ENCODE results near the gene MS4A4A.

DNA sequence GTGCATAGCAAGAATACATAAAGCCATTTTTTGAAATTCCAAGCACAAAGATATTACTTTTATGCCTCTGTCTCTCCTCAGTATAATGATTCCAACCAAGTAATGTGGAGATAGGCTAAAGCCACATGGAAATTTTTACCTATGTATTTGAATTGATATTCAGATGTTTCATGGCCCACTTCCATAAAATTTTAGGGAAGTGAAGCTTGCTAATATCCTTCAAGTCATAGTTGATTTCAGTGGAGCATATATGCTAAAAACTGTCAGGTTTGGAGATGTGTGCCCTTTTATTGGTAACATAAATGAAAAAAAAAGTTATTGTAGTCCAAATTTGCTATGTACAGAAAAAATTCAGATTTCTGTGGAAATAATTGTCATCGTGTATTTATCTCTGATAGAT, 49.8 kb upstream of the MS4A4A start:
- TF ChIP-seq SREBF1 (IDR thresholded peaks at IDR 0.05; ENCODE audit: borderline replicate concordance, low read depth, low read length) (no peak), HNRNPK (IDR thresholded peaks at IDR 0.05; ENCODE audit: low read depth, low read length, poor library complexity, severe bottlenecking) (no peak), ZNF347 (CRISPR knock-in tag; IDR thresholded peaks at IDR 0.05; ENCODE audit: low read depth) (no peak), ZKSCAN1 (IDR thresholded peaks at IDR 0.05; ENCODE audit: low read depth, low read length) (no peak)
